A673 (cell line): ENCODE results near the gene MGMT. TPM values are rescaled to one million over a fixed set of nuclear protein-coding genes. Genes with fewer than 3 reads are reported as not detected.

Experiments
- BruUV-seq: library from RNA; stranded (reverse); fragments of 400-500 nt; replicated peaks from 2 replicates; lab custom pipeline; 2021; lab: Mats Ljungman, UMichigan
- CTCF ChIA-PET: fragments of 300-600 bp; sonication (Branson Sonifier 250); formaldehyde crosslinking; loops from one replicate; lab custom pipeline; 2022; ENCODE audit warnings: antibody characterized with exemption; lab: Charles Lee
- POLR2A ChIA-PET: fragments of 300-600 bp; sonication (Branson Sonifier 250); formaldehyde crosslinking; loops from one replicate; lab custom pipeline; 2022; ENCODE audit warnings: antibody characterized with exemption; ENCODE audit not compliant: low non-redundant PET; lab: Charles Lee
- DNase-seq: peaks from one replicate; pipeline ENCODE4 v3.0.0-alpha.2; 2015; ENCODE audit warnings: low spot score
- H3K27ac ChIP-seq: fragments of 200-600 bp; sonication (generic); 2 replicates; pipeline ENCODE4 v1.5.1; 2016; ENCODE audit warnings: mixed run types, low read depth, mild to moderate bottlenecking, mixed read lengths, antibody characterized with exemption, low read length; ENCODE audit not compliant: poor library complexity, severe bottlenecking
- H3K27me3 ChIP-seq: fragments of 200-600 bp; sonication (generic); replicated peaks from 2 replicates; pipeline ENCODE4 v1.6.1; 2017; ENCODE audit warnings: mixed run types, low read depth, mild to moderate bottlenecking, mixed read lengths, antibody characterized with exemption, low read length; ENCODE audit not compliant: insufficient read depth, poor library complexity
- H3K36me3 ChIP-seq: fragments of 200-600 bp; sonication (generic); 2 replicates; pipeline ENCODE4 v1.6.1; 2016; ENCODE audit warnings: mixed run types, mild to moderate bottlenecking, mixed read lengths, antibody characterized with exemption, low read length; ENCODE audit not compliant: insufficient read depth, poor library complexity, severe bottlenecking
- H3K4me1 ChIP-seq: fragments of 200-600 bp; sonication (generic); 2 replicates; pipeline ENCODE4 v1.6.1; 2017; ENCODE audit warnings: mixed run types, mild to moderate bottlenecking, mixed read lengths, antibody characterized with exemption, low read length; ENCODE audit not compliant: insufficient read depth, poor library complexity, severe bottlenecking
- H3K4me3 ChIP-seq: fragments of 200-600 bp; sonication (generic); 2 replicates; pipeline ENCODE4 v1.5.1; 2016; ENCODE audit warnings: low read depth, mixed run types, mild to moderate bottlenecking, mixed read lengths, low read length; ENCODE audit not compliant: poor library complexity, severe bottlenecking
- H3K9me3 ChIP-seq: fragments of 200-600 bp; sonication (generic); 2 replicates; pipeline ENCODE4 v1.6.1; 2016; ENCODE audit warnings: mixed run types, low read depth, mild to moderate bottlenecking, mixed read lengths, antibody characterized with exemption, low read length; ENCODE audit not compliant: poor library complexity, severe bottlenecking
- EZH2 ChIP-seq: fragments of 200-600 bp; sonication (generic); IDR thresholded peaks from 2 replicates; pipeline ENCODE4 v1.6.1; 2017; ENCODE audit warnings: borderline replicate concordance, low read depth, mild to moderate bottlenecking, mixed read lengths, antibody characterized with exemption, low read length; ENCODE audit not compliant: poor library complexity, severe bottlenecking
- intact Hi-C: fragments of 100-400 bp; cut with micrococcal nuclease; formaldehyde crosslinking; loops from one replicate; pipeline ENCODE4 v1.10.0; 2022; ENCODE audit not compliant: unreplicated experiment
- total RNA-seq: library from RNA; stranded (reverse); gene quantifications from 2 replicates; pipeline ENCODE4 v1.2.3, GENCODE V29; 2021
- TF ChIP-seq, protein P1 (sequence below): fragments of 300-800, 200-600 bp; sonication (generic); conservative IDR thresholded peaks from 2 replicates; pipeline ENCODE4 v1.5.1; 2017; ENCODE audit warnings: low read depth, mild to moderate bottlenecking, antibody characterized with exemption, low read length, moderate library complexity, mixed read lengths

Gene MGMT
- total RNA-seq, 1 experiment from 2014 or later, result 19.5 TPM

GRCh38 chr10:129518793-129519192 is 51.8 kb downstream of the MGMT start:
- H3K4me3 ChIP-seq, result no peak overlapping the region
- H3K9me3 ChIP-seq, result no peaks in the 10 kb centered on the region
- POLR2A ChIA-PET, result no interaction called here
- H3K4me1 ChIP-seq, result no peaks in the 10 kb centered on the region
- TF ChIP-seq, protein P1, sequence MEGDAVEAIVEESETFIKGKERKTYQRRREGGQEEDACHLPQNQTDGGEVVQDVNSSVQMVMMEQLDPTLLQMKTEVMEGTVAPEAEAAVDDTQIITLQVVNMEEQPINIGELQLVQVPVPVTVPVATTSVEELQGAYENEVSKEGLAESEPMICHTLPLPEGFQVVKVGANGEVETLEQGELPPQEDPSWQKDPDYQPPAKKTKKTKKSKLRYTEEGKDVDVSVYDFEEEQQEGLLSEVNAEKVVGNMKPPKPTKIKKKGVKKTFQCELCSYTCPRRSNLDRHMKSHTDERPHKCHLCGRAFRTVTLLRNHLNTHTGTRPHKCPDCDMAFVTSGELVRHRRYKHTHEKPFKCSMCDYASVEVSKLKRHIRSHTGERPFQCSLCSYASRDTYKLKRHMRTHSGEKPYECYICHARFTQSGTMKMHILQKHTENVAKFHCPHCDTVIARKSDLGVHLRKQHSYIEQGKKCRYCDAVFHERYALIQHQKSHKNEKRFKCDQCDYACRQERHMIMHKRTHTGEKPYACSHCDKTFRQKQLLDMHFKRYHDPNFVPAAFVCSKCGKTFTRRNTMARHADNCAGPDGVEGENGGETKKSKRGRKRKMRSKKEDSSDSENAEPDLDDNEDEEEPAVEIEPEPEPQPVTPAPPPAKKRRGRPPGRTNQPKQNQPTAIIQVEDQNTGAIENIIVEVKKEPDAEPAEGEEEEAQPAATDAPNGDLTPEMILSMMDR, result no peak
- TF ChIP-seq EZH2, result no peak
- no peak for DNase-seq
- no peaks in the 10 kb centered on the region for H3K36me3 ChIP-seq
- no TSS peak for BruUV-seq
- no peak overlapping the region for H3K27ac ChIP-seq
- intact Hi-C loops, result no loop called here
- CTCF ChIA-PET, result no interaction called here
- no peaks in the 10 kb centered on the region for H3K27me3 ChIP-seq

GRCh38 chr10:129520440-129521080 is 53.5 kb downstream of the MGMT start:
- ChIA-PET CTCF (no interaction called here), POLR2A (no interaction called here)
- H3K4me3 ChIP-seq, result no peak overlapping the region
- TF ChIP-seq EZH2, result no peak
- no peak for DNase-seq
- no peaks in the 10 kb centered on the region for H3K36me3 ChIP-seq
- no TSS peak for BruUV-seq
- H3K9me3 ChIP-seq, result no peaks in the 10 kb centered on the region
- no peaks in the 10 kb centered on the region for H3K4me1 ChIP-seq
- intact Hi-C loops, result no loop called here
- H3K27me3 ChIP-seq, result no peaks in the 10 kb centered on the region
- H3K27ac ChIP-seq, result no peak overlapping the region

- intact Hi-C loops, result no loop called here
- Histone ChIP-seq H3K9me3 (no peaks in the 10 kb centered on the region), H3K27ac (no peak overlapping the region), H3K4me3 (no peak overlapping the region), H3K27me3 (no peaks in the 10 kb centered on the region), H3K4me1 (no peaks in the 10 kb centered on the region), H3K36me3 (no peaks in the 10 kb centered on the region)
- CTCF ChIA-PET, result no interaction called here
- no peak for TF ChIP-seq EZH2
- TF ChIP-seq, protein P1, result no peak
- no TSS peak for BruUV-seq
- POLR2A ChIA-PET, result no interaction called here
- no peak for DNase-seq
Measured at GRCh38 chr10:129521161-129522025, 54.4 kb downstream of the MGMT start.
